ENCODE results near the gene MRFAP1L1. TPM values are rescaled to one million over a fixed set of nuclear protein-coding genes. Genes with fewer than 3 reads are reported as not detected.

Gene MRFAP1L1
- total RNA-seq, 1 donor from 2014 or later: 36.8 TPM

GRCh38 chr4:6739920-6740319, 30.3 kb upstream of the MRFAP1L1 start:
- TF ChIP-seq CTCF (IDR thresholded peaks at IDR 0.05; ENCODE audit: insufficient read depth, low read depth, low read length) (no peak), EZH2 (IDR thresholded peaks at IDR 0.05; ENCODE audit: insufficient read depth, low read length) (no peak)
- H3K9me3 ChIP-seq (ENCODE audit: insufficient read depth, low read depth, low read length): no peaks in the 10 kb centered on the region
- H3K9ac ChIP-seq (ENCODE audit: low read length): no peak overlapping the region
- Mint-ChIP-seq H3K9me3 (ENCODE audit: unreplicated experiment) (no peaks in the 10 kb centered on the region), H3K36me3 (ENCODE audit: low read depth, unreplicated experiment) (no peaks in the 10 kb centered on the region), H3K4me3 (ENCODE audit: unreplicated experiment) (no peak overlapping the region), H3K27ac (ENCODE audit: unreplicated experiment) (no peak overlapping the region), H3K27me3 (ENCODE audit: low read depth, unreplicated experiment) (no peaks in the 10 kb centered on the region), H3K4me1 (ENCODE audit: low read depth, unreplicated experiment) (no peaks in the 10 kb centered on the region)
- no peaks in the 10 kb centered on the region for H3K36me3 ChIP-seq (ENCODE audit: insufficient read depth, low read length)
- FAIRE-seq (no peak), DNase-seq (ENCODE audit: low read depth) (no peak)
- H3K4me2 ChIP-seq (ENCODE audit: low read length): no peak overlapping the region
- H3K4me3 ChIP-seq (ENCODE audit: insufficient read depth, low read depth, low read length): no peak overlapping the region
- no peaks in the 10 kb centered on the region for H4K20me1 ChIP-seq (ENCODE audit: insufficient read depth, low read length)
- no peak overlapping the region for H2AFZ ChIP-seq (ENCODE audit: low read depth, low read length)
- no peaks in the 10 kb centered on the region for H3K4me1 ChIP-seq (ENCODE audit: insufficient read depth, low read length)
- H3K27me3 ChIP-seq (ENCODE audit: insufficient read depth, low read length): no peaks in the 10 kb centered on the region
- no peak overlapping the region for H3K27ac ChIP-seq (ENCODE audit: low read depth, low read length)
- no peaks in the 10 kb centered on the region for H3K79me2 ChIP-seq (ENCODE audit: insufficient read depth, low read length)

- Histone ChIP-seq H4K20me1 (ENCODE audit: insufficient read depth, low read length) (no peaks in the 10 kb centered on the region), H3K27me3 (ENCODE audit: insufficient read depth, low read length) (no peaks in the 10 kb centered on the region), H3K79me2 (ENCODE audit: insufficient read depth, low read length) (no peaks in the 10 kb centered on the region), H3K4me3 (ENCODE audit: insufficient read depth, low read depth, low read length) (no peak overlapping the region), H3K9me3 (ENCODE audit: insufficient read depth, low read depth, low read length) (no peaks in the 10 kb centered on the region), H3K27ac (ENCODE audit: low read depth, low read length) (no peak overlapping the region), H2AFZ (ENCODE audit: low read depth, low read length) (no peak overlapping the region), H3K4me2 (ENCODE audit: low read length) (no peak overlapping the region), H3K4me1 (ENCODE audit: insufficient read depth, low read length) (peaks cover 10% of the 10 kb centered on the region), H3K9ac (ENCODE audit: low read length) (no peak overlapping the region), H3K36me3 (ENCODE audit: insufficient read depth, low read length) (no peaks in the 10 kb centered on the region)
- no peaks in the 10 kb centered on the region for H3K36me3 Mint-ChIP-seq (ENCODE audit: low read depth, unreplicated experiment)
- FAIRE-seq (no peak), DNase-seq (ENCODE audit: low read depth) (no peak)
- peaks cover 3% of the 10 kb centered on the region for H3K4me1 Mint-ChIP-seq (ENCODE audit: low read depth, unreplicated experiment)
- H3K9me3 Mint-ChIP-seq (ENCODE audit: unreplicated experiment): peaks cover 2% of the 10 kb centered on the region
- H3K27ac Mint-ChIP-seq (ENCODE audit: unreplicated experiment): peak overlapping the region; percentile 20
- peaks cover 4% of the 10 kb centered on the region for H3K27me3 Mint-ChIP-seq (ENCODE audit: low read depth, unreplicated experiment)
- no peak overlapping the region for H3K4me3 Mint-ChIP-seq (ENCODE audit: unreplicated experiment)
- TF ChIP-seq CTCF (IDR thresholded peaks at IDR 0.05; ENCODE audit: insufficient read depth, low read depth, low read length) (no peak), EZH2 (IDR thresholded peaks at IDR 0.05; ENCODE audit: insufficient read depth, low read length) (no peak)
Measured at GRCh38 chr4:6734165-6734786, 24.6 kb upstream of the MRFAP1L1 start.

All from astrocyte (in vitro differentiated cells and primary cell).